ENCODE measurements around the gene UMODL1.

Gene UMODL1

GRCh38 chr21:42108554-42109340 lies 37.6 kb downstream of the UMODL1 start:
- H3K4me3 ChIP-seq (ENCODE audit: low read length), result no peak overlapping the region
- TF ChIP-seq CTCF (conservative IDR thresholded peaks at IDR 0.05; ENCODE audit: low read depth, low read length), result no peak
- DNase-seq (ENCODE audit: low read depth), result no peak

DNA sequence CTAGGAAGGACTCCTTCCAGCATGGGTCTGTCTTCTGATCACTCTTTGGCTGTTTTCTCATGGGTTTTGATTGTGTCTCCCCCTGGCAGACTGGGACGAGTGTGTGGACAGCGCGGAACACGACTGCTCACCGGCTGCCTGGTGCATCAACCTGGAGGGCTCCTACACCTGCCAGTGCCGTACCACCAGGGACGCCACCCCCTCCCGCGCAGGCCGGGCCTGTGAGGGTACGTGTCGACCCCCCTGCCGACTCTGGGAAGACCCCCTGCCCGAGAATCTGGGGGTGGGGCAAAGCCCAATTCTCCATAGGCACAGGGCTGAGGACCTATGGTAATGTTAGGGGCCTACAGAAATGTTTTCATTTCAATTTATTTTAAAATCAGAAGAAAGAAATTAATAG lies 38.4 kb downstream of the UMODL1 start:
- no peak for DNase-seq (ENCODE audit: low read depth)
- no peak for TF ChIP-seq CTCF (conservative IDR thresholded peaks at IDR 0.05; ENCODE audit: low read depth, low read length)
- H3K4me3 ChIP-seq (ENCODE audit: low read length), result no peak overlapping the region

- no peak for DNase-seq (ENCODE audit: low read depth)
- TF ChIP-seq CTCF (conservative IDR thresholded peaks at IDR 0.05; ENCODE audit: low read depth, low read length), result no peak
- no peak overlapping the region for H3K4me3 ChIP-seq (ENCODE audit: low read length)
Measured at GRCh38 chr21:42109873-42110525, 38.9 kb downstream of the UMODL1 start.

DNA sequence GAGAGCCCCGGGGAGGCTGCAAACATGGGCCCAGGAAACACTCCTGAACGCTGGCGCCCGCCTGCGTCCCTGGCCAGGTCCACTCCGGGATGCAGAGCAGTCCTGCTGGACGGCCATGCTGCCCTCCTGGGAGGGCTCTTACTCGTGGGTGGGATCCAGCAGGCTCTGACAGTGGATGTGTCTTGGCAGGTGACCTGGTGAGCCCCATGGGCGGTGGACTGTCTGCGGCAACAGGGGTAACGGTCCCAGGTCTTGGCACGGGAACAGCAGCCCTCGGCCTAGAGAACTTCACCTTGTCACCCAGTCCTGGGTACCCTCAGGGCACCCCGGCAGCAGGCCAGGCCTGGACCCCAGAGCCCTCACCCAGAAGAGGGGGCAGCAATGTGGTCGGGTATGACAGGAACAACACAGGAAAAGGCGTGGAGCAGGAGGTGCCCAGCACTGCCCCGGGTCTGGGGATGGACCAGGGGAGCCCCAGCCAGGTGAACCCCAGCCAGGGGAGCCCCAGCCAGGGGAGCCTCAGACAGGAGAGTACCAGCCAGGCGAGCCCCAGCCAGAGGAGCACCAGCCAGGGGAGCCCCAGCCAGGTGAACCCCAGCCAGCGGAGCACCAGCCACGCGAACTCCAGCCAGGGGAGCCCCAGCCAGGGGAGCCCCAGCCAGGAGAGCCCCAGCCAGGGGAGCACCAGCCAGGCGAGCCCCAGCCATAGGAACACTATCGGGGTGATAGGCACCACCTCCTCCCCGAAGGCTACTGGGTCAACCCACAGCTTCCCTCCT lies 39.8 kb downstream of the UMODL1 start:
- no peak overlapping the region for H3K4me3 ChIP-seq (ENCODE audit: low read length)
- no peak for TF ChIP-seq CTCF (conservative IDR thresholded peaks at IDR 0.05; ENCODE audit: low read depth, low read length)
- DNase-seq (ENCODE audit: low read depth), result no peak

- TF ChIP-seq CTCF (conservative IDR thresholded peaks at IDR 0.05; ENCODE audit: low read depth, low read length), result no peak
- no peak overlapping the region for H3K4me3 ChIP-seq (ENCODE audit: low read length)
- no peak for DNase-seq (ENCODE audit: low read depth)
Measured at GRCh38 chr21:42111470-42111743, 40.3 kb downstream of the UMODL1 start.

- no peak for DNase-seq (ENCODE audit: low read depth)
- TF ChIP-seq CTCF (conservative IDR thresholded peaks at IDR 0.05; ENCODE audit: low read depth, low read length), result no peak
- H3K4me3 ChIP-seq (ENCODE audit: low read length), result no peak overlapping the region
Measured at GRCh38 chr21:42111811-42112210, 40.7 kb downstream of the UMODL1 start.
